HG03558 (cell line): ENCODE data around the gene MAST4.

Experiments
- ATAC-seq: cut with Tn5 transposase; IDR thresholded peaks from one replicate; pipeline ENCODE4 v1.9.1; 2021; ENCODE audit warnings: moderate number of reproducible peaks; ENCODE audit not compliant: unreplicated experiment; ENCODE audit errors: extremely low read depth

Gene MAST4

DNA sequence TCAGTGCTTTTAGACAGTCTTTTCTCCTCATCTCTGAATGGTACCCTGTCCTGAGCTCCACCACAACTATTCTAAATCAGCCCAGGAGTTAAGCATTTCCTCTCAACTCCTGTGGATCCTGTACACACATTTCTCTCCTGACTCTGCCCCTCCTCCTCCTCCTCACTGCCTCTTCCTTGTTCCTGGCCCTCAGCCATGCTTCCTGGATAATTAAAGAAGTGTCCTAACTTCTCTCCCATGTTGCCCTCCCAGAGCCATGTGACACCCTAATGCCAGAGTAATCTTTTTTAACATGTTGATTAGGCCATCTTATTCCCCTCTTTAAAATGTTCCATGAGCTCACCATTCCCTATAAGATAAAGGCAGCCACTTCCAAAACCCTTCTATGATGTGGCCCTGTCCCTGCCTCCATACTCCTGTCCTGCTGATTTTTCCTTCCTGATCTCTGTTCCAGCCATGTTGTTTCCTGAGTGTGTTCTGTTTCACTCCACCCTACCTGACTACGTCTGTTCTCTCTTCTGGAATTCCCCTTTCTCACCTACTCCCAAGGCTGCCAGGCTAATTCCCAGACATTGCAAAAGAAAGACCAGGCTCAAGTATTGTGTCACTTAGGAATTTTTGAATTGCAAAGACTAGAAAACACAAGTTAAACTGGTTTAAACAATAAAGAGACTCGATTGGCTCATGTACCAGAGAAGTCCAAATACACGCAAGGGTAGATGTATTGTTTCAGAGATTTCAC, 295.2 kb downstream of the MAST4 start:
- no peak for ATAC-seq

DNA sequence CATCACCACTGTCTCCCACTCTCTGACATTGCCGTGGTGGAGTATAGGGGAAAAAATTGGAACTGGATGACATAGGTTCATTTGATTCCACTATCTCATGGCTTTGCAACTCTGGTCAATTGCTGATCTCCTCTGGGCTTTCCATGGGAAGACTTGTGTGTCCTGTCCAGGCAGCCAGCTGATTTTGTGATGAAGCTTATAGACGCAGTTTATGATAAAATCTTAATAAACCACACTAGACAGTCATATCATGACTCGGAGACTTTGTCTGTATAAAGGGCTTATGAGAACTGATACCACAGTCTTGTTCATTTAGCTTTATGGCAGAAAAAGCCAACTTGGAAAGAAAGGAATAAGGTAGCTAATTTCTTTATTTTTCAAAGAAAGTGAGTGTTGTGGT, 296.5 kb downstream of the MAST4 start:
- ATAC-seq = no peak

DNA sequence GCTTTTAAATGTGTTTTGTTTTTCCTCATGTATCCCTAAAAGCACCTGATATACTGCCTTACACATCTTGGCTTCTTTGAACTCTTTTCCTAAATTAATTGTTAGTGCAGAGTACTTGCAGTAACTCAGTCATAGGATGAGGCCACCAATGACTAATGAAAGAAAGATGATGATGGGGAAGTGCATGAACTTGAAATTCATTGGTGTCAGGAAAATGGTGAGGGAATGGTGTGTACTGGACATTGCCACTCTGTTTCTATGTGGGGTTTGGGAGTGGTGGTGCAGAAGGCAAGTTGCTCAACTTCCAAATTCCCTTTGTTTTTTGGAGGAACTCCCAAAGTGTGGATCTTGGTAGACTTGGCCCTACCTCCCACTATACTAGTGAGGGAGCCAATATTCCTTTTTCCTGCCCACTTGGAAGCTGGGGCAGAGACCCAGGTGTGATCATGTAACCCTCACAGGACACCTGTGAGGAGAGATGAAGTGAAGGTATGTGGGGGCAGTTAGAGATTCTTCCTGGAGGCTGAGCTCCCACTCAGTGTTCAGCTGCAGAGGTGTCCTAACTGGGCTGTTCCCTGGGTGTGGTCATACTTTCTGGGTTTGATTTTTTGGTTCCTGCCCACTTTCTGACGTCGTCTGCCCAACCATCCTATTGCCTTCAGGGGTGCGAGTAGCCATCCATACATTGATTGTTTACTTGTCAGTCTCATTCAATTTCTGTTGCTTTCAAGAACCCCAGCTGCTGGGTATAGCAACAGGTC, 298.5 kb downstream of the MAST4 start:
- ATAC-seq = no peak

DNA sequence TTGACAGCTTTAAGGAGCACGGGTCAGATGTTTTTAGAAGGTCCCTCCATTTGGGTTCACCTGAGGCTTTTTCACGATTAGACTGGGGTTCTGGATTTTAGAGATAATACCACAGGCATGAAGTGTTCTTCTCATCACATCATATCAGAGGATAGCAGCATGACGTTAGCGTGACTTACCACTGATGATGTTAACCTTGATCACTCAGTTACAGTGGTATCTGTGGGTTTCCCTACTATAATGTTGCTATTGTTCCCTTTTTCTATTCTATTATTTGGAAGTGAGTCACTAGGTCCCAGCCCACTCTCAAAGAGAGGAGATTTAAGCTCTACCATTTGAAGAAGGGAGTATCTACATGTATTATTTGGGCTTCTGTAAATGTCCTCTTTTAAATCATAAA, 300.0 kb downstream of the MAST4 start:
- ATAC-seq = no peak

DNA sequence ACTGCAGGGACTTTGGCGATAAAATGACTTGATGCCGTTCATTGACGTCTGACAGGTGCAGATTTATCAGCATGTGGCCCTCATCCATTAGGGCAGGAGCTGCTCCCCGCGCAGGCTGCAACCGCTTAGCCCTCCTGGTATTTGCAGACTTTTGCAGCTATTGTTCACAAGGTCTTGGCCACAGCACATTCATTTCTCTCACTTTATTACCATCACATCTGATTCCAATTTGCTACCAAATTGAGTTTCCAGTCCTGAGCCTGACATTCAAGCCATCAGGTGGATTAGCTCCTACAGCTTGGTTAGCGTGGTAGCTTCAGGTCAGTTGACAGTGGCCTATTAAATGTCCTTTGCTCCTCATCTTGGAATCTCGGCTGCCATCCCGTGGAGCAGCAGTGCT, 301.2 kb downstream of the MAST4 start:
- ATAC-seq = no peak

DNA sequence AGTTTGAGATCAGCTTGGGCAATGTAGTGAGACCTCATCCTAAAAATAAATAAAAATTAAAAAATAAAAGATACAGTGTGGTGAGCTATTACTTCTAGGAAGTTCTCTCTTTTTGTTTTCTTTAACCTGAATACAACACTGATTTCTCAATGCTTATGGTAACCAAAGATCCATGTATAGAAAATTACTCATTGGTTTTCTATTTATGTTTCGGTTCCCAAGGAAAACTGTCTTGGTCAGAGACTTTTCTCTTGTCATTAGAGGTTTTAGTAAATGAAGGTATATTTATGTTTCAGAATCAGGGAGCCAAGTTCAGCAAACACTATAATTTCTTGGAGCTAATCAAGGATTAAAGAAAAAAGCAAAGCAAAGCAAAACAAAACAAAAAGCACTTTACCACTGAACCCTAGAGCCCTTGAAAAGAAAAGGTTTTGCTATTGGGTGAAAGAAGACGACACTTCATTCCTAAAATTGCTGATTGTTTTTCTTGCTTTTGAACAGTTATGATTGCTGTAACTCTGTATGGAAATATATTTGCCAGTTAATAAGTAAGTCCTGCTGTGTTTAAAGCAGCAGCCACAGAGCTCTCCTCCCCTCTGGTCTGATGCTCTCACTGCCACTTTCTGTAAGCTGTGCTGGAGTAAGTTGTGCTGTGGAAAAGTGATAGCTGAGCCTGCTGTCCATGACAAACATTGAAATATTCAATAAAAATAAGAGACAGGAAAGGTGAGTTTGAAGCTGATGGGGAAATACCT, 302.2 kb downstream of the MAST4 start:
- no peak for ATAC-seq

DNA sequence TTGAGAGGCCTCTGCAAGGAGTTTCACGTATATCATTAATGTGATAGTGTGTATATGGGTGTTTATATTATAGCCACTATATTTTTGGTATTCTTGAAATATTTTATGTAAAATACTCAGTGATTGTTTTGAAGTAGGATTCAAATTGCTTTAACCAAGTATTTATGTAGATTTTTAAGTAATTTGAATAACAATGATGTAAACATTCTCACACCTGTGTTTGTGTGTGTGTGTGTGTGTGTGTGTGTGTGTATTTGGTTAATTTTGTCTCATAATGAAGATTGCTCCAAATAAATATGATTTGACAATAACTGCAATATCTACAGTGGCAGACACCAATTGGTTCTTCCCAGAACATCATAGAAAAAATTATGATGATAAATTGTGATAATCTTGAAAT, 307.0 kb downstream of the MAST4 start:
- no peak for ATAC-seq

DNA sequence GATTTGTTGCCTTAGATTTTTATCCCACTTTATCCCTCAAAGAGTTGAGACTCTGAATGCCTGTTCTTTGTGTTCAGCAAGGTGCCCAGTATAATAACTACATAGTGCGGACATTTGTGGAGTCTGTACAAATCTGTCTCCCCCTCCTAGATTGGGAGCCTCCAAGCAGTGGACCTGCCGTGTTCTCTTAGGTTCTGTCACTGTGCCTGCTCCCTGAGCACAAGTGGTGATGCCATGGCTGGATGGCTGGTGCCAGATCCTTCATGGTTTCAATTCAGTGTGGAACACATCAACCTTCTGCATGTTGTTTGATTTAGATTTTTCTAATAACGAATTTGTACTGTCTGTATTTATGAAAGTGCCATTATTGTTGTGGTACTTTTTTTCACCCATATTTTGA, 307.5 kb downstream of the MAST4 start:
- ATAC-seq = no peak

DNA sequence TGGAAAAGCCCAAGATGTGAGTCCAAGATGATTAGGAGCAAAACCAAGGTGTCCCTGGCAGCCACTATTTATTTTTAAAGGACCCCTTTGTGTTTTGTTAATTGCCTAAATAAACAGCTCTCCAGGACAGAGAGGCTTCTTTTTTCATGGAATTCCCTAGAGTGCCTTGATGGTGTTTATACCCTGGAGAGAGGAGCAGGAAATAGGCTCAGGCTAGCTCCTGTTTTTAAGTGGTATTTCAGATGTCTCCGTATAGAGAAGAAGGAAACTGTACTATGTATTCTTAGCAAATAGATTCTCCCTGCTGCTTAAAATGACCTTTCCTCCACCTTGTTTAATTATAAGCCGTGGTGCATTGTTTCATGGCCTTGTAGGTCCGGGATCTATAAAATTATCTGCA, 308.0 kb downstream of the MAST4 start:
- no peak for ATAC-seq

DNA sequence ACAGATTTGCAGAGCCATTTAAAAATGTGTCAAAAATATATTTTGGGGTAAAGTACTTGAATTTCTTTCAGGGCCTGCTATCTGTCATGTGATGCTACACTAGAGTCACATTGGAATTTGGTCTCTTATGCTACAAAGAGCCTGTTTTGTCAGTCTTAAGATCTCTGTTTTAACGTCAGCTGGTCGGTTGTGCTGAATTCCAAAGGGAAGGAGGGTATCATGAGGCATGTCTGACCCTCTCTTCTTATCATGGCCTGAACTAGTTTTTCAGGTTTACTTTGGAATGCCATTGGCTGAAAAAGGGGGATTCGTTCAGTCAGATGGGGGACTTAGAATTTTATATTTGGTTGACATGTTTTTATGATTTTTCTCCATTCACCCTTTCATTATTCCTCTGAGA, 309.8 kb downstream of the MAST4 start:
- ATAC-seq = no peak

DNA sequence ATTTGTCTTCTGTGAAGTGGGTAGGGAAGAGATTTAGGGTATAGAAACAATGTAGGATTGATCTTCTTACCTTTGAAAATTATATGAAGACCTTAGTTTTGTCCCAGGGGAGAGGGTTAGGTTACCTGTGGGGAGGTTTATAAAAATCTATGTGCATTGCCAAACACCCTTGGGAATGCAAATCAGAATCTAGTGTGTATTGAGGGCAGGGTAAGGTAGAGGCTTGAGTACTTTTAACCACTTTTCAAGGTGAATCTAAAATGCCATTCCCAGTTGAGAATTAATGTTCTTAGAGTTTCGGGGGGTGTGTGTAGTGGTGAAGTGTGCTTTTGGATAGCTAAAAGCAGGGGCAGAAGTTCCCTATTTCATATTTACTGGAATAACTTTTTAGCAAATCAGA, 312.0 kb downstream of the MAST4 start:
- ATAC-seq = no peak

DNA sequence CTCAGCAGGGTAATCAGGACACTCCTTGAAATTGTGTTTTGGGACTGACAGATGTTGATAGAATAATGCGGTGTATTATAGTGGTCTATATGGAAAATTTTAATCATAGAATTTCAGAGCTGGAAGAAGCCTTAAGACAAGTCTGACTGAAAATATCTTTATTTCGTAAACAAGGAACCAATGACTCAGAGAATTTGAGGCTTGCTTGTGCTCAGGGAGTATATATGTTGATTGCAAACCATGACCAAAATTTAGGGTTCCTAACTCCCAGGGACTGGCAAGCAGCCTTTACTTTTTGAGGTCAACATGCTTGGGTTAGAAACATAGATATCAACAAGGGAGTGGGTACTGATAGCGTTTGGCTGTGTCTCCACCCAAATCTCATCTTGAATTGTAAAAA, 313.2 kb downstream of the MAST4 start:
- no peak for ATAC-seq

DNA sequence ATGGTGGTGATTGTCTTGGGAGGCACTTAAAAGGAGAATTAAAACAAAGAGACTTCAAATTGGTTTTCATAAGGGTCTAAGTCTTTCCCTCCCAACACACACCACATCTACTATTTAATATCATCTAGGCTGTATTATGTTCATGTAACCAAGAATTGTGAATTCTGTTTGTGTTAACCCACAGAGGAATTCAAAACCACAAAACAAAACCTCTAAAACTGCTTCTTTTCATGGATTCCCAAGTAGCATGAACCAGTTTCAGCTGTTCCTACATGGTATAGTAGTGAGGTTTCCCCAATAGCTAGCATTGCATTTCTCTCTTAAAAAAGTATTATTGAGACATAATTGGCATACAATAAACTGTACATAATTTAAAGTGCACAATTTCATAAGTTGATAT, 316.6 kb downstream of the MAST4 start:
- no peak for ATAC-seq

DNA sequence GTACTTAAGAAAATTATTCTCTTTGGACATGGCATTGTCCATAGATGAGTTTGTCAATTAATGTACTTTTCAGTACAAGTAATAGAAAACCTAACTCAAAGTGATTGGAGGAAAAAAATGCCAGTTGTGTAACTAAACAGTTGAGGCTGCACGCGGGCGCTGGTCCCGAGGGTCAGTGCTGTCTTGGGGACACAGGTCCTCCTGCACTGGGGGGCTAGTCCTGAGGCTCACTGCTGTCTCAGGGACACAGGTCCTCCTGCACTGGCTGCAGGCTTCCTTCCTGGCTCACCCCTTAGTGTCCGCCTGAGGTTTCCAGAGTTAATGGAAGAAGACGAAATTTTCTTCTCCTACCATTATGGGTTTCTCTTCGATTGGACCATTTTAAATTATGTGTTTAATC, 319.3 kb downstream of the MAST4 start:
- ATAC-seq = no peak

DNA sequence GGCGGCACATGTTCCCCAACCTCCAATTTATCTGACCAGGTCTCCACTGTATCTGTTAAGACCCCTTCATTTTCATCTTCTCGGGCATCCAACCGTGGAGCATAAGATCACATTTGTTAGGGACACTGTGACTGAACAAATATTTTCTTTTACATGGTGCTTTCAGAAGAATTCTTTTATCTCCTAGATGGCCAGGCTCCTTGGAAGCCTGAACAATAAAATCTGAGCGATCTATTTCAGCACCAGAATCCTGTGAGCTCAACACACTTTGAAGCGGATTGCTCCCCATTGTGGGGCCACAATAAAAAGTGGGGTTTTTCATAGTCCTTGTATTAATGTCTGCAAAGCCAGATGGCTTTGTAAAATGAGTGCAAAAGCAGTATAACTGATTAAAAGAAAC, 326.7 kb downstream of the MAST4 start:
- ATAC-seq = no peak

DNA sequence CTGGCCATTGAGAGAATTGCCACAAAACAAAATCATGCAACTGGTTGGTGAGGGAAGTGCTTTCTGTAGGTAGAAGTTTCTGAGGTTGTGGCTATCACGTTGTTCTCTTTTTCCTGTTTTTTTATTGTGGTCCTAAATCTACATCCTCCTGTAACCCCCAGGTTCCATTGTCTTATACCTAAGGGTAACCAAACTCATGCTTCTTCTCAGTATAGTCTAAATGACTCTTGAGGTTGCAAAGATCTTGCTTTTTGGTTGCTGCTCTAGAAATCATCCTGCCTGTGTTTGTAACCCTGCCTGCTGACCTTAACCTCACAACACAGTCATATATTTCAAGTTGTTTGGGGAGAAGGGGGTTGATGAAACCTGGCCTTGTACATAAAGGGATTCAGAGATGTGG, 327.3 kb downstream of the MAST4 start:
- no peak for ATAC-seq

DNA sequence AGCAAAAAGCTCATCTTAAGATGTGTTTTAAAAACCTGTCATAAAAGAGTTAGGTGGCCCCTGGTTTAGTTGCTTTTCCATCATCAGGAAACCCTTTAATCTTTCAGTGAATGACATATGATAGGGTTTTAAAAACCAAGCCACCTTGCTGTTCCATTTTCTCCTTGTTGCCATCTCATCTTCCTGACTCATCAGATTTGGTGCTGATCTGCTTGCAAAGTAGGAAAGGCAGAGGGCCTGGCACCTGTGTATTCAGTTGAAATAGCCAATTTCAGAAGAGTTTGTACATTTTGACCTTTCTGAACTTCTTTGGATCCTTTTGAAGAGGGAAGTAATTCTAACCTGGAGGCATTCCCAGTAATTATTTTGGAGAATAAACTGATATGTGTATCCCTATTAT, 327.7 kb downstream of the MAST4 start:
- ATAC-seq = no peak

DNA sequence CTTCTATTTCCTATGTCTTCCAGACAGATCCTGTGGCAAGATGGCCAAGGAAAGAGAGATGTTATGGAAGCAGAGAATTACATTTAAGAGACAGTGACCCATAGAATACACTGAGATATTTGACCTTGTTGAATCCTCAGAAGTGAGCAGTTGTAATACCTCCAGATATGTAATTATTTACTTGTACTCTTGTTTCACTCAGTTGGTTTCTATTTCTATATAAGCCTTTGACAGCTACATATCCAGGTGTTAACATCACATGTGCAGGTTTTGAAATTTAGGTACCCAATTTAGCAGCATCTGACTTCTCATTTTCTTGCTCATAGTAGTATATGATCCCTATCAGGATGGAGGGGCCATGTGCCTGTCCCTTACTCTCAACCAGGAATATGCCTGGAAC, 330.9 kb downstream of the MAST4 start:
- ATAC-seq = no peak

DNA sequence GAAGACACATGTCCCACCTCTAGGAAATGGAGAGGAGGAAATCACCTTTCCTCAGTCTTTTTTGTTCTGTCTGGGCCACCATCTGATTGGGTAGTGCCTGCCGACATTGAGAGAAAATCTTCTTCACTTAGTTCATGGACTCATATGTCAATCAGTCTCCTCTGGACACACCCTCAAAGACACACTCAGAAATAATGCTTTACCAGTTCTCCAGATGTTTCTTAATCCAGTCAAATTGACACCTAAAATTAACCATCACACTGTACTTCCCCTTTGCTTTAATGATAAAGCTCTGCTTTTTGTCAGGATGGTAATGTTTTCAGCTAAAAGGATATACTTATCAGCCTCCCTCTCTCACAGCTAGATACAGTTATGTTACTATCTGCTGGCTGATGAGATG, 333.1 kb downstream of the MAST4 start:
- no peak for ATAC-seq

DNA sequence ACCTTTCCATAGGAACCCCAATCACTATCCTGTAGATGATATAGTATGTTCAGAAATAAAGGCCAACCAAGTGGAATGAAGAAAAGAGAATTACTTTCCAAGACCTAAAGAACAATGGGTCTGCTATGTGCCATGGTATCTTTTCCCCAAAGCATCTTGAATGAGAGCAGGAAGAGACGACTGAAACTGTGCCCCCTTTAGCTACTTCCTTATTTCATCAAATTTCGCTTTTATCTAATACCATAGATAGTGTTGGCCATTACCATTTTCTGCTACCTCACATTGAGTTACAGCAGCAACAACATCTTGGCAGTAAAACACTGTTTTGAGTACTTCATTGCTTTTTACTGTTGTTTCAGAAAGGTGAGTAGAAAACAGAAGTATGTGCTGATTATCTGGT, 333.8 kb downstream of the MAST4 start:
- ATAC-seq = no peak

DNA sequence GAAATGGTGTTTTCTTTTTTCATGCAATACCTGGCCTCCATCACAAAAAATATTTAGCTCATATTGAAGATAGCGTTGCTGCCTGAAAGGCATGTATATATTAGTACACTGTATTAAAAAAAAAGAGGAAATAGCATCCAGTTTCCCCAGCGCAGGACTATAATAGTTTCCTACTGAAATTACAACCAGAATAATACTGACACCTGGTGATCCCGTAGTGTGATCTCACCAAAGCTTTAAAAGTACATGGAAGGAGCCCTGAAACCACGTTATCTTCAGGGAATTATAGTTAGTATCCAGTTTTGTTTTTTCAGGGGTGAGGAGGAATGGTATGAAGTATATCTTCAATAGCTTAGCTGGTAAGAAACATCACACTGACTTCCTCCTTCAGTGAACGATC, 335.5 kb downstream of the MAST4 start:
- no peak for ATAC-seq
